Measurements from ENCODE around the gene BLCAP.

Gene BLCAP

GRCh38 chr20:37529214-37529967 lies 1.7 kb upstream of the BLCAP start:
- DNase-seq (ENCODE audit: low read depth): no peak

DNA sequence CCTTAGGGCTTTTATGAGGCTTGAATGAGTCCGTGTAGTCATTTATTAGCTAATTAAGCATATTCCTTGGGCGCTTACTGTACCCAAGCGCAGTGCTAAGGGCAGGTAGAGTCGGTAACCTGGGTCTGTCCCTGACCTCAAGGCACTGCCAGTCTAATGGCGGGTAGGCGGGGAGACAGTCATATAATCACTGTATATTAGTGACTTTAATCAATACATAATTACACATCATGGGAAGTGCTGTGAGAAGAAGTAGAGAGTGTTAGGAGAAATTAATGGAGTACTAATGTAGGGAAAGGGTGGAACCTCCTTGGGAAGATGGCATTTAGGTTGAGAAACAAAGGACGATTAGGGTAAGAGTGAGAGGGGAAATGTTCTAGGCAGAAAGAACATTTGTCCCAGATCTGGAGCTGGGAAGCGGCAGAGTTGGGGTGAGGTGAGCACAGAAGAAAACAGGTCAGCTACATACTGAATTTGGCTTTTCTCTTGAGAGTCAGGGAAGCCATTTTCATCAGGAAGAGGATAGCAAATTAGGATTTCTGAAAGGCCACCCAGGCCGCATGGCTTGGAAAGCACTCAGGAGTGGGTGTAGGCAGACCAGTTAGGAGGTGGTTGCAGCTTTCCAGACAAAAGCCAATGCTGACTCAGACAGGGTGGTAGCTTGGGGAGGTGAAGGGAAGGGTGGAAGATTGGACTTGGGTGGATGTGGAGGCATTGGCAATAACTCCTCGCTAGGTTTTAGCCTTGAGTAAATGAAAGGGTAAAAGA lies 954 bp upstream of the BLCAP start:
- no peak for DNase-seq (ENCODE audit: low read depth)

GRCh38 chr20:37526839-37527637 lies 638 bp downstream of the BLCAP start:
- no peak for DNase-seq (ENCODE audit: low read depth)

- DNase-seq (ENCODE audit: low read depth): no peak
Observed at GRCh38 chr20:37526238-37526838, 1.3 kb downstream of the BLCAP start.

DNA sequence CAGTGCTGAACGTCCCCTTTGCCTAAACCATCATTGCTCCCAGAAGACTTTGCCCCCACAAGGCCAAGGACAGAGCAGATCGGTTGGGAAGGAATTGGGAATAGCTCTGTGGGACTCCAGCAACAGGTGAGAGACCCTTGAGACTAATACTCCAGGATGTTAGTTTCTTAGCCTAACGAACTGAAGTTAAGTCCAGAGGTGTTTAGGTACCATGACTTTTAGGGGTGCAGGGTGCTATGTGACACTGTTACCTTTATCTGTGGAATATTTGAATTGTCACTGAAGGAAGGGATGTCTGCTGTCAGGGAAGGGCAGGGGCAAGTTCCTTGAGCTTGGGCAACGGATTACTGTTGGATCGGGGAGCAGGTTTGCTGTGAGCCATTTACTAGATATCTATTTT lies 1.9 kb downstream of the BLCAP start:
- DNase-seq (ENCODE audit: low read depth): no peak

- DNase-seq (ENCODE audit: low read depth): no peak
Observed at GRCh38 chr20:37524859-37525708, 2.6 kb downstream of the BLCAP start.

GRCh38 chr20:37523911-37524700 lies 3.6 kb downstream of the BLCAP start:
- no peak for DNase-seq (ENCODE audit: low read depth)

GRCh38 chr20:37523012-37523391 lies 4.7 kb downstream of the BLCAP start:
- DNase-seq (ENCODE audit: low read depth): no peak

- DNase-seq (ENCODE audit: low read depth): no peak
Observed at GRCh38 chr20:37522260-37523011, 5.2 kb downstream of the BLCAP start.

- DNase-seq (ENCODE audit: low read depth): no peak
Observed at GRCh38 chr20:37521061-37521771, 6.5 kb downstream of the BLCAP start, which contains the start of gene NNAT. TSS of gene NNAT (plus strand) at chr20:37521250. CDS start at chr20:37521332, 82 bp downstream.

- DNase-seq (ENCODE audit: low read depth): no peak
Observed at GRCh38 chr20:37520419-37520955, 7.2 kb downstream of the BLCAP start.

GRCh38 chr20:37519508-37520418 lies 7.9 kb downstream of the BLCAP start:
- DNase-seq (ENCODE audit: low read depth): no peak

DNA sequence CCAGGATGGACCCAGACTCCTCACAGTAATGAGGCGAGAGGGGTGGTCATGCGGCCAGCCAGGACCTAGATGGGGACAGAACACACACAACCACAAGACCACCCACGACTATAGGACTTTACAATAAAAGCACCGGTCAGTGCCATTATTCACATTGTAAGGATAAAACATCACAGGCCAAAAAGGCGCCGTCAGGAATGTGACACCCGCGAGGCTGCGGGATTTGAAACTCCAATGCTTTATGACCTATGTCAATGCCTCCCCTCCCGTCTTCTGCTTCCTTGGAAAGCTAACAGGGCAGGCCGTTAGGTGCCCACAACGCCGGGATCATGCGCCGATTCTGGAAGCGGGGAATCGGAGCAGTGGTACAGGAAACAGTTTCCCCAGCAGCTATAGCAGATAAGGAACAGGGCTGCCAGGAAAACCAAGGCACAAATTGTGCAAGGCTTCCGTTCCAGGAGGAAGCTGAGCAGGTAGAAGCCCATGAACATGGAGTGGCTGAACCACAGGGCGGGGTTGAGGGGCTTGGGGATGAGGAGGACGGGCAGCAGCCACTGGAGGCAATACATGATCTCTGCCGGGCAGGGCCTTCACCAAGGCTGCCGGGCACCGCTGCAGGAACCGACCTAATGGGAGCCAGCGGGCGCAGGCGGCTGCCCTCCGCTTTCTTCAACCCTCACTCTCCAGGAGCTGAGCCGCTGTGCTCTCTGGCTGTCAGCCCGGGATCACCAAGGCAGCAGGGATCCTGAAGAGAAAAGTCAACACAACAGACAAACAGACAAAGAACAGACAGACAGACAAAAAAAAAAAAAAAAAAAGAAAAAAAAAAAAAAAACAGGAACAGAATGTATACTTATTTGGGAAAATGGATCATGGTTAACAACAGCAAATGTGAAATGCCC lies 8.8 kb downstream of the BLCAP start:
- no peak for DNase-seq (ENCODE audit: low read depth)

DNA sequence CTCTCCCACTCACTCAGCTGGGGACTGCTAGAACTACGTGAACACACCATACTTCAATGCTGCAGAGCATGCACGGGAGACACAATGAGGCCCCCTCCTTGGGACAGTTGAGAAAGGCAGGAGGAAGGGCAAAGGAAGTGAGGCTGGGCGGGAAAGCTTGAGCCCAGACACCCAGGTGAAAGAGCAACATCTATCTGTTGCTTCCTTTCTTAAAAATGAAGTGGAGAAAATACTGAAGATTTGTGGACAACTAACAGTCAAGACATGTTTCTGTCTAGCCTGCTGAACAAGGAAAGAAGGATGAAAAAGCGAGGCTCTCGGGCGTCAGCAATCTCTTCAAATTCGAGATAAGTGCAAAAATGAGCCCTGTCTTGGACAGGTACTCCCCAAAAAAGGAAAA lies 9.6 kb downstream of the BLCAP start:
- no peak for DNase-seq (ENCODE audit: low read depth)

DNA sequence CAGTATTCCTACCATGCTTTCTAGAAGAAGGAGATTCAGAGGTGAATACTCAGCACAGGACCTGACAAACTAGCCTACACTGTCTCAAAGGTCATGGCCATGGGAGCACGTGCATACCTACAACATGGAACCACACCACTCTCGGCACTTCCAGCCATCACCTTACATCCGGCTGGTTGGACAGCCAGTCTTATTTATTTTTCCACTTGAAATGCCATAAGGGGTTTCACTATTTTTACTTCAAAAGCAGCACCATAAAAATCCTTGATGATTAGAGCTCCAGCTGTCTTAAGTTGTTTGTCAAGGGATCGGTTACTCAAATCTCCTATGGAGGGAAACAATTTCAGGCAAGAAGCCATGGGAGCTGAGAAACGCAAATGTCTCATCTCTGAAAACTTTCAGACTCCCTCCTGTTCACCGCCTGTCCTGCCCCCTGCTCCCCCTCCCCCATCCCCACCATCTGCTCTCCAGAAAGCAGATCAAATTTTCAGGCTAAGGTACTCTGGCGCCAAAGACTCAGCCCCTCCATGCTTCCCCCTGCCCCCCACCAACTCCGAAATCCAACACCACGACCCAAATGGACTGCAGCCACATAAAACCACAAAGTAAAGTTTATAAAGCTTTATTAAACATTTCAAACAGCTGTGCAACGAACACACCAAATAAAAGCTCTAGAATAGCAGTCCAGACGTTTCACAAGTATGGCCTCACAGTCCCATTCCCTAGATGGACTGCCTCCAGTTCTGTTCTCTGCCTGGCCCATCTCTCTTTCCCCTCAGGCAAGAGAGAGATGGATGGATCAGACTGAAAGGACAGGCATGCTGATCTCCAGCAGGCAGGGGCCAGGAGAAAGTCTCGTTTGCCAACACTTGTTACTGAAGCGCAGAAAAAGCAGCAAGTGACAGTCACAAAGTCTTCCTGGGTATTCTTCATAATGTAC lies 10.6 kb downstream of the BLCAP start:
- no peak for DNase-seq (ENCODE audit: low read depth)

All from activated T-cell treated with anti-CD3 and anti-CD28 coated beads for 24 hours (primary cell).